K562 (cell line): ENCODE data around the gene COX10. TPM values are rescaled to one million over a fixed set of nuclear protein-coding genes. Genes with fewer than 3 reads are reported as not detected.

Experiments used
- ATAC-seq: fragments of 200-7000 bp; cut with Tn5 transposase; 3 replicates; pipeline ENCODE4 v1.9.1; 2020; ENCODE audit warnings: moderate library complexity
- BruUV-seq: library from RNA; stranded (reverse); fragments of 400-500 nt; replicated peaks from 2 replicates; lab custom pipeline; 2021; lab: Mats Ljungman, UMichigan
- CTCF ChIA-PET: fragments of 300-600 bp; formaldehyde crosslinking; extraction: SDS; loops from one replicate; lab custom pipeline; 2021; ENCODE audit warnings: low intra/inter-chr PET ratio; lab: Yijun Ruan, JAX
- POLR2A ChIA-PET: fragments of 300-600, 350-650 bp; sonication (Branson Sonifier 250); formaldehyde crosslinking; extraction: SDS; loops from one replicate; lab custom pipeline; 2021; ENCODE audit warnings: antibody characterized with exemption, inconsistent platforms; lab: Yijun Ruan, JAX
- DNase-seq, 4 experiments: peaks; one replicate each; pipeline versions ENCODE4 v3.0.0 to v3.0.0-alpha.2; 2011 to 2018; ENCODE audit warnings: low spot score in 3 of 4, mixed read lengths in 3 of 4; ENCODE audit errors: extremely low read depth in 1 of 4
- FAIRE-seq: peaks from 2 replicates; lab custom pipeline; 2011; peaks lifted over from hg19 to GRCh38; lab: Jason Lieb, UNC
- H2AFZ ChIP-seq: 2 replicates; pipeline ENCODE4 v1.6.0; 2011; ENCODE audit warnings: low read depth, low read length, control low read depth, inconsistent platforms
- H3K27ac ChIP-seq: fragments of 200-600 bp; 3 replicates; pipeline ENCODE4 v1.8.0; 2011; ENCODE audit warnings: low read depth, mild to moderate bottlenecking, control low read depth, inconsistent platforms, low read length, moderate library complexity, mixed read lengths; ENCODE audit errors: extremely low read depth
- H3K27me3 ChIP-seq, 2 experiments: fragments of 300-600 bp in 1 of 2; 2 replicates in 1 of 2; 3 replicates in 1 of 2; pipeline versions ENCODE4 v1.6.0 to v1.8.0; 2011; ENCODE audit warnings: inconsistent platforms in 2 of 2, low read length in 2 of 2, mild to moderate bottlenecking in 1 of 2, mixed read lengths in 1 of 2, moderate library complexity in 1 of 2; ENCODE audit not compliant: control insufficient read depth in 2 of 2, insufficient read depth in 2 of 2
- H3K36me3 ChIP-seq: fragments of 300-600 bp; 3 replicates; pipeline ENCODE4 v1.8.0; 2011; ENCODE audit warnings: mild to moderate bottlenecking, low read length, inconsistent platforms; ENCODE audit not compliant: control insufficient read depth, insufficient read depth
- H3K4me1 ChIP-seq, 2 experiments: fragments of 200-600 bp in 1 of 2; replicated peaks in 1 of 2; 2 replicates in 1 of 2; 3 replicates in 1 of 2; pipeline versions ENCODE4 v1.5.1 to v1.8.0; 2011; ENCODE audit warnings: inconsistent platforms in 2 of 2, low read length in 2 of 2, mild to moderate bottlenecking in 1 of 2, mixed read lengths in 1 of 2, moderate library complexity in 1 of 2; ENCODE audit not compliant: control insufficient read depth in 2 of 2, insufficient read depth in 2 of 2
- H3K4me2 ChIP-seq: 2 replicates; pipeline ENCODE4 v1.6.1; 2011; ENCODE audit warnings: low read length, control low read depth, inconsistent platforms, mixed read lengths; ENCODE audit not compliant: insufficient read depth
- H3K4me3 ChIP-seq: fragments of 200-600 bp; sonication (generic), shearing (Covaris generic); 2 replicates; pipeline ENCODE4 v1.5.1; 2016; ENCODE audit warnings: control low read depth, inconsistent platforms
- H3K79me2 ChIP-seq: fragments of 200-600 bp; 3 replicates; pipeline ENCODE4 v1.8.0; 2011; ENCODE audit warnings: low read length, inconsistent platforms; ENCODE audit not compliant: control insufficient read depth, insufficient read depth
- H3K9ac ChIP-seq, 2 experiments: 2 replicates each; pipeline versions ENCODE4 v1.6.0 to v1.6.1; 2011; ENCODE audit warnings: low read depth in 2 of 2, low read length in 2 of 2, control low read depth in 1 of 2, inconsistent platforms in 1 of 2, mild to moderate bottlenecking in 1 of 2, mixed read lengths in 1 of 2; ENCODE audit not compliant: insufficient read depth in 1 of 2
- H3K9me1 ChIP-seq: one replicate; pipeline ENCODE4 v1.6.0; 2011; ENCODE audit warnings: inconsistent platforms, mild to moderate bottlenecking, low read length, moderate library complexity; ENCODE audit not compliant: control insufficient read depth, insufficient read depth
- H3K9me3 ChIP-seq: replicated peaks from 2 replicates; pipeline ENCODE4 v1.5.1; 2011; ENCODE audit warnings: low read depth, low read length, inconsistent platforms; ENCODE audit not compliant: control insufficient read depth, insufficient read depth
- H4K20me1 ChIP-seq: replicated peaks from 2 replicates; pipeline ENCODE4 v1.6.1; 2011; ENCODE audit warnings: low read length, inconsistent platforms, mixed read lengths; ENCODE audit not compliant: control insufficient read depth, insufficient read depth
- BDP1 ChIP-seq: IDR thresholded peaks from 3 replicates; pipeline ENCODE4 v1.6.1; 2011; ENCODE audit not compliant: insufficient read length, insufficient read depth
- ETV6 ChIP-seq, 3 experiments: fragments of 150-350 bp in 1 of 3; sonication (generic) in 1 of 3; formaldehyde crosslinking in 1 of 3; IDR thresholded peaks; 2 replicates each; pipeline versions ENCODE4 v1.6.1 to v1.8.0; 2014 to 2022; ENCODE audit warnings: borderline replicate concordance in 2 of 3, low read depth in 2 of 3, antibody characterized with exemption in 1 of 3, low read length in 1 of 3, mild to moderate bottlenecking in 1 of 3, missing genetic modification reagents in 1 of 3
- EWSR1 ChIP-seq: fragments of 450-650 bp; IDR thresholded peaks from 2 replicates; pipeline ENCODE4 v1.6.1; 2018; ENCODE audit warnings: borderline replicate concordance, mild to moderate bottlenecking, low read depth, moderate library complexity; ENCODE audit not compliant: partially characterized antibody
- KAT2B ChIP-seq: IDR thresholded peaks from one replicate; pipeline ENCODE4 v1.6.1; 2012; ENCODE audit warnings: low read depth, mild to moderate bottlenecking, control low read depth, inconsistent platforms, low read length, moderate library complexity
- KDM1A ChIP-seq, 2 experiments: fragments of 450-650 bp; IDR thresholded peaks; 2 replicates each; pipeline ENCODE4 v1.6.1; 2016; ENCODE audit warnings: mild to moderate bottlenecking in 2 of 2
- MEF2D ChIP-seq: conservative IDR thresholded peaks from 2 replicates; pipeline ENCODE4 v1.6.1; 2016; ENCODE audit warnings: low read depth, missing genetic modification characterization, missing compliant biosample characterization
- MYNN ChIP-seq, 2 experiments: sonication (generic); formaldehyde crosslinking in 1 of 2; IDR thresholded peaks; 2 replicates each; pipeline versions ENCODE4 v1.5.0 to v1.6.1; 2016 to 2020; ENCODE audit warnings: antibody characterized with exemption in 1 of 2, missing genetic modification reagents in 1 of 2
- NFXL1 ChIP-seq: fragments of 450-650 bp; formaldehyde crosslinking; IDR thresholded peaks from 2 replicates; pipeline ENCODE4 v1.4.0; 2021; ENCODE audit warnings: mild to moderate bottlenecking
- SAP30 ChIP-seq: fragments of 200-600 bp; sonication (generic); IDR thresholded peaks from 2 replicates; pipeline ENCODE4 v1.6.1; 2012; ENCODE audit warnings: borderline replicate concordance, low read depth, mild to moderate bottlenecking, moderate library complexity, low read length, control low read depth, inconsistent platforms; ENCODE audit not compliant: insufficient read depth, poor library complexity, severe bottlenecking
- SNIP1 ChIP-seq: fragments of 450-650 bp; IDR thresholded peaks from 2 replicates; pipeline ENCODE4 v1.7.1; 2017; ENCODE audit warnings: low read depth, mild to moderate bottlenecking
- TRIM25 ChIP-seq: fragments of 450-650 bp; IDR thresholded peaks from 2 replicates; pipeline ENCODE4 v1.7.0; 2016; ENCODE audit warnings: borderline replicate concordance
- ZC3H11A ChIP-seq: IDR thresholded peaks from 2 replicates; pipeline ENCODE4 v1.6.1; 2012; ENCODE audit warnings: low read depth, low read length, improper control_type of control experiment
- ZNF347 ChIP-seq: fragments of 450-650 bp; formaldehyde crosslinking; IDR thresholded peaks from 2 replicates; pipeline ENCODE4 v1.4.0; 2020; ENCODE audit warnings: low read depth, mild to moderate bottlenecking, moderate library complexity
- ZNF696 ChIP-seq: fragments of 250-450 bp; sonication (Bioruptor Pico); conservative IDR thresholded peaks from 2 replicates; pipeline ENCODE4 v1.4.0; 2020; ENCODE audit warnings: mild to moderate bottlenecking, moderate library complexity
- WGBS: fragments of 100-300 bp; shearing (Covaris generic); methylation state at CpG from one replicate; pipeline ENCODE4 v1.1.6; 2016; ENCODE audit warnings: low coverage, mixed read lengths; ENCODE audit not compliant: insufficient coverage; ENCODE audit errors: missing lambda C conversion rate; 5-methylcytosine and 5-hydroxymethylcytosine counted together
- in situ Hi-C: fragments of 300-500 bp; cut with MboI; formaldehyde crosslinking; loops from 4 replicates; pipeline ENCODE4 v1.15.0; 2018; ENCODE audit warnings: inconsistent platforms, mixed read lengths
- intact Hi-C: fragments of 100-400 bp; cut with micrococcal nuclease; formaldehyde crosslinking; loops from 2 replicates; pipeline ENCODE4 v1.14.2; 2022
- polyA plus RNA-seq, 8 experiments: library from polyadenylated mRNA; depleted of rRNA in 4 of 8; stranded (reverse) in 5 of 8; unstranded in 3 of 8; fragments of >200 nt; fragmentation: Nextera tagmentation in 2 of 8; fragmentation: Illumina TruSeq in 1 of 8; extraction: Ambion mirVana in 2 of 8; extraction: Trizol in 1 of 8; gene quantifications; 2 replicates each; pipeline versions ENCODE4 v1.2.1 to v1.2.3, GENCODE V29; 2011 to 2014; ENCODE audit warnings: inconsistent platforms in 1 of 8, missing spikeins in 1 of 8
- total RNA-seq, 7 experiments: library from RNA; depleted of rRNA in 6 of 7; stranded (reverse); fragments of >200 nt in 6 of 7; fragmentation: Illumina TruSeq in 2 of 7; extraction: Trizol in 2 of 7; gene quantifications; 2 replicates each; pipeline versions ENCODE4 v1.2.1 to v1.2.3, GENCODE V29; 2011 to 2021; ENCODE audit warnings: low replicate concordance in 1 of 7

Gene COX10
- total and polyA plus RNA-seq, 9 of the 15 experiments (the other 6 are each of a cell fraction or from before 2014, with no cell fraction given): 10.3 to 26.4 (median 17.8) TPM

DNA sequence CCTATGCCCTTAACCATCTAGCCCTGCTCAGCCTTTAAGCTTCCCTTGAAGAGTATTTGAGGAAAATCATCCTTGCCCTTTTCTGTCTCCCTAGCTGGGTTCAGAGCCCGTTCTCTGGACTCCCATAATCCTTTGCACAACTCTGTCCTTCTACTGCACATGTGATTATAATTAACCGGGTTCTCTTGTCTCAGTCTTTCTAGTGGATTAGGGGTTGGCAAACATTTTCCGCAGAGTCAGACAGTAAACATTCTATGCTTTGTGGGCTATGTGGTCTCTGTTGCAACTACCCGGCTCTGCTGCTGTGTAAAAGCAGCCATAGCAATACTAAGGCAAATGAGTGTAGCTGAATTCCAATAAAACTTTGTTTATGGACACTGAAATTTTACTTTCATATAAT is 87.4 kb downstream of the COX10 start:
- no peak for FAIRE-seq
- peaks cover 0 to 4% of the 10 kb centered on the region in 2 experiments; a peak in 3 of 5 replicates for H3K4me1 ChIP-seq
- H3K9me1 ChIP-seq: no peaks in the 10 kb centered on the region
- DNase-seq: no peak
- no peaks in the 10 kb centered on the region for H3K9me3 ChIP-seq
- ChIA-PET POLR2A (interaction anchor here (0.6 kb wide), 1 partner anchor 476 kb away, joined by 3 read pairs; no protein-coding TSS in a partner anchor), CTCF (no interaction called here)
- in situ Hi-C loops: no loop called here
- H3K27me3 ChIP-seq: no peaks in the 10 kb centered on the region
- H3K27ac ChIP-seq: no peak overlapping the region
- H3K9ac ChIP-seq: no peak overlapping the region
- peaks cover 12% of the 10 kb centered on the region; the same call in 1 of the 2 replicates for H4K20me1 ChIP-seq
- intact Hi-C loops: no loop called here
- no TSS peak for BruUV-seq
- no peak for TF ChIP-seq ZNF347 (CRISPR knock-in tag)
- H3K4me3 ChIP-seq: no peak overlapping the region
- 20% methylated on average over 3 of the region's 4 CpGs for WGBS
- H3K79me2 ChIP-seq: peaks cover 3% of the 10 kb centered on the region; the same call in 1 of the 3 replicates
- no peak overlapping the region for H2AFZ ChIP-seq
- no peak for ATAC-seq
- H3K36me3 ChIP-seq: peaks cover 3% of the 10 kb centered on the region; the same call in 1 of the 3 replicates
- H3K4me2 ChIP-seq: no peak overlapping the region

DNA sequence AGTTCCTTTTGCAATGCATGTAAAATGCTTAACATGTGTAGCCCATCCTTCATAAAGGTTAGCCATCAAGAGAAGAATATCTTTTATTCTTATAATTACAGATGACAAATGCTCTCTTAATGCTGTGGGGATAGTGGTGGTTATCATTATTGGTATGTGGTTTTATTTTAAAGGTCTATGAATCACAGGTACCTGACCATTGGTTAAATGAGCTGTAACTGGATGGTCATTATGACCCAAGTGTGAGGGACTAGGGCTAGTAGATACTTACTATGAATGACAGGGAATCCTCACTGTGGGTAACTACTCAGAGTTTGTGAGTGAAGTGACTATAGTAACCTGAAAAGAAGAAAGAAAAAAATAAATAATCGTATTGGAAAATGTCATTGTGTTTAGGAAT is 88.5 kb downstream of the COX10 start:
- Histone ChIP-seq H3K27ac (no peak overlapping the region), H3K27me3 (no peaks in the 10 kb centered on the region), H4K20me1 (peaks cover 13% of the 10 kb centered on the region; the same call in 1 of the 2 replicates), H2AFZ (no peak overlapping the region), H3K9me3 (no peaks in the 10 kb centered on the region), H3K79me2 (peaks cover 3% of the 10 kb centered on the region; the same call in 1 of the 3 replicates), H3K9ac (no peak overlapping the region), H3K4me3 (no peak overlapping the region), H3K4me1 (peaks cover 0 to 4% of the 10 kb centered on the region in 2 experiments; a peak in 3 of 5 replicates), H3K4me2 (no peak overlapping the region), H3K9me1 (no peaks in the 10 kb centered on the region), H3K36me3 (0 out of 3 replicates have a peak, but pooled peaks cover 3% of the 10 kb centered on the region)
- TF ChIP-seq TRIM25 (no peak), NFXL1 (CRISPR knock-in tag) (no peak), SNIP1 (no peak), ZC3H11A (no peak), SAP30 (no peak), KAT2B (no peak), ETV6 (IDR thresholded peaks at IDR 0.05; ENCODE audit: borderline replicate concordance in 1 of 2, low read depth in 2 of 2, low read length in 1 of 2) (no peak), ETV6 (CRISPR knock-in tag; IDR thresholded peaks at IDR 0.05; ENCODE audit: borderline replicate concordance) (no peak), KDM1A (IDR thresholded peaks at IDR 0.05) (no peak), ZNF696 (CRISPR knock-in tag) (no peak), EWSR1 (no peak), MYNN (IDR thresholded peaks at IDR 0.05) (no peak), MYNN (CRISPR knock-in tag; IDR thresholded peaks at IDR 0.05) (no peak), BDP1 (no peak), MEF2D (tag) (no peak)
- CTCF ChIA-PET: no interaction called here
- no peak for FAIRE-seq
- intact Hi-C loops (no loop called here), in situ Hi-C loops (no loop called here)
- ATAC-seq: no peak
- no peak for DNase-seq
- POLR2A ChIA-PET: no interaction called here
- WGBS: 100% methylated on average over 1 of the region's 1 CpG
- BruUV-seq: no TSS peak
